Duodenal mucosa (tissue), 2 donors: Measurements from ENCODE around the gene IFT122.
"Not testable (repeated sequence)": the region's sequence is repeated elsewhere in the genome, so short reads cannot be mapped to it uniquely, and the experiment has no call there.

Source experiments
- H3K27ac ChIP-seq: one replicate; pipeline ENCODE4 v1.7.0; 2013; ENCODE audit warnings: low read depth, low read length
- H3K27me3 ChIP-seq, 2 donors: one replicate each; pipeline ENCODE4 v1.7.0; 2013; ENCODE audit warnings: low read length in 2 of 2, control low read depth in 1 of 2; ENCODE audit not compliant: insufficient read depth in 2 of 2, control insufficient read depth in 1 of 2
- H3K36me3 ChIP-seq, 2 donors: one replicate each; pipeline ENCODE4 v1.7.0; 2013; ENCODE audit warnings: low read length in 2 of 2, control low read depth in 1 of 2; ENCODE audit not compliant: insufficient read depth in 2 of 2, control insufficient read depth in 1 of 2
- H3K4me1 ChIP-seq, 2 donors: one replicate each; pipeline ENCODE4 v1.7.0; 2013; ENCODE audit warnings: low read length in 2 of 2, control low read depth in 1 of 2; ENCODE audit not compliant: insufficient read depth in 2 of 2, control insufficient read depth in 1 of 2
- H3K4me3 ChIP-seq, 2 donors: one replicate each; pipeline ENCODE4 v1.7.0; 2013; ENCODE audit warnings: low read length in 2 of 2, low read depth in 1 of 2
- H3K9ac ChIP-seq, 2 donors: one replicate each; pipeline ENCODE4 v1.7.0; 2013; ENCODE audit warnings: low read length in 2 of 2, low read depth in 1 of 2
- H3K9me3 ChIP-seq, 2 donors: one replicate each; pipeline ENCODE4 v1.7.0; 2013; ENCODE audit warnings: low read length in 2 of 2, control low read depth in 1 of 2; ENCODE audit not compliant: control insufficient read depth in 1 of 2

Gene IFT122

DNA sequence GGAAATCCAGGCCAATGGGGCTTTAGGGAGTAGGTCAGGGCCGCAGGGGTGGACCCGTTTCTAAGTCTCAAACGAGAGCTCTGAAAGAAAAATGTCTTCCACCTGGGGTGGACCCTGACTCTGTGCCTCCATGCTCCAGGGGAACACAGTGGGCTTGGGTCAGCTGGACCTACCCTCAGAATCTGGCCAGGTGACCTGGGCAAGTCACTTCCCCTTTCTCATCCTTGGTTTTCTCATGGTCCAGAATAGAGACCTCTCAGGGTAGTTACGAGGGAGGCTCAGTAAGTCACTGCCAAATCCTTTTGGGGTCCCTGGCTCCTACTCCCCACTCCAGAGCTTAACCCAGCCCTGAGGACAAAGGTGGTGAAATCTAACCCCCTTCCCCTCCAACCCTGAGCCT lies 37.4 kb upstream of the IFT122 start:
- H3K4me1 ChIP-seq: peaks cover 9 to 18% of the 10 kb centered on the region in 2 donors

DNA sequence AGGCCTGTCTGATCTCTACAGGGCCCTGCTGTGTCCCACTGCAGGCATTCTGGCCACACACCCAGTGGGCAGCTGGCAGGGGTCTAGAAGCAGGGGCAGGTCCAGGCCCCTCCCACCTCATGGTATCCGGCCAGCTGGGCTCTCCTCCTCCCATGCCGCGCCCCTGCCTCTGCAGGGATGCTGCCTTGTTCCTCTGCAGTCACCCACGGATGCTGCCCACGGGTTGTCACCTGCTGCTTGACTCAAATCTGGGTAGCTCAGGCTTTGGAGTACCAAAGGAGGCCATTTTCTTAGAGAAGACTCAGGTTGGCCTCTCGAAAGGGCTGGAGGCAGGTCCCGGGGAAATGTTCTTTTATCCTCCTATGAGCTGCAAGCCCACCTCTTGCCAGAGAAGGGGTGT lies 36.6 kb upstream of the IFT122 start:
- Histone ChIP-seq H3K27me3 (no peaks in the 10 kb centered on the region), H3K9ac (no peak overlapping the region), H3K27ac (no peak overlapping the region), H3K9me3 (no peaks in the 10 kb centered on the region), H3K4me3 (no peak overlapping the region), H3K36me3 (no peaks in the 10 kb centered on the region), H3K4me1 (peaks cover under 1 to 10% of the 10 kb centered on the region in 2 donors)

More for the DNA sequence above, 37.4 kb upstream of the IFT122 start:
- Histone ChIP-seq H3K27me3 (no peaks in the 10 kb centered on the region), H3K4me3 (no peak overlapping the region), H3K36me3 (no peaks in the 10 kb centered on the region), H3K9ac (no peak overlapping the region), H3K9me3 (no peaks in the 10 kb centered on the region), H3K27ac (no peak overlapping the region)

DNA sequence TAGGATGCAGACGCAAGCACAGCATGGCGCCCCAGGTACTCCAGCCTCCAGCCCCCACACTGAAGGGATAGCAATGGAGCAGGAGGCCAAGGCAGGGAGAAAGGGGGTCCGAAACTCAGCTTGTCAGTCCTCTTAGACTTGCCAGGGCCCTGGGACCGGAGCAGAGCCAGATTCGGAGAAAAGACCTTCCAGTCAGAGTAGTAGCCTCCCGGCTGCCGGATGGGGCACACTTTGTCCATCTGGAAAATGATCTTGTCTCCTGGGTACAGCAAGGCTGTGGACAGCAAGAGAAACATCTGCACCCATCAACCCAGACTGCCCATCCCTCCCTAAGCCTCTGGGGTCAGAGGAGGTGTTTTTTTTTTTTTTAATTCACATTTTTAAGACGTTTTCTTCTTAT lies 35.9 kb upstream of the IFT122 start:
- Histone ChIP-seq H3K9me3 (no peaks in the 10 kb centered on the region), H3K27me3 (no peaks in the 10 kb centered on the region), H3K4me3 (no peak overlapping the region), H3K4me1 (peaks cover 0 to 5% of the 10 kb centered on the region in 2 donors), H3K27ac (no peak overlapping the region), H3K9ac (no peak overlapping the region), H3K36me3 (no peaks in the 10 kb centered on the region)

DNA sequence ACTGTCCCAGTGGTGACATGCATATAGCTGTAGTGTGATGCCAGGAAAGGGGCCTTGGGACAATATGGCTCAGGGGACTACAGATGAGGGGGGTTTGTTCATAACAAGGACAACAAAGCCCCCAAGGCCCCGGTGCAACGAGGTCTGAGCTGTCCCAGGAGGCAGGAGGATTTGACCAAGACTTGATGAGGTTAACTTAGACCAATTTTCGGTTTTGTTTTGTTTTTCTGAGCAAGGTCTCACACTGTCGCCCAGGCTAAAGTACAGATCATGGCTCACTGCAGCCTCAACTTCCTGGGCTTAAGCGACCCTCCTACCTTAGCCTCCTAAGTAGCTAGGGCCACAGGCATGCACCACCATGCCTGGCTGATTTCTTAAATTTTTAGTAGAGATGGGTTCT lies 35.4 kb upstream of the IFT122 start:
- Histone ChIP-seq H3K4me1 (peaks cover 0 to 5% of the 10 kb centered on the region in 2 donors), H3K4me3 (no peak overlapping the region), H3K36me3 (no peaks in the 10 kb centered on the region), H3K27me3 (no peaks in the 10 kb centered on the region), H3K9ac (no peak overlapping the region), H3K9me3 (no peaks in the 10 kb centered on the region), H3K27ac (no peak overlapping the region)

DNA sequence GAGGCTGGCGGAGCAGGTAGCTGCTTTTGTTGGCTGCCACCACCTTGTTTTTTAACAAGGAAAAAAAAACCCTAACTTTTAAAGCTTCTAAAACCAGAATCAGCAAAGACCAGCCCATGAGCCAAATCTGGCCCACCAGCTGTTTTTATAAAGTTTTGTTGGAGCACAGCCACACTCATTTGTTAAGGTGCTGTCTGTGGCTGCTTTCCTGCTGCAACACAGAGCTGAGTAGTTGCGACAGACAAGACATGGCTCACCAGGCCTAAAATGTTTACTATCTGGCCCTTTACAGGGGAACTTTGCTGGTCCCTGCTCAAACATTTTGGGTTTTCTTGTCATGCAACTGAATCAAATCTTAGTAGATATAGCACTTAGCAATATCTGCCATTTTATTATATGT lies 30.5 kb upstream of the IFT122 start:
- H3K4me1 ChIP-seq: peaks cover 20 to 21% of the 10 kb centered on the region in 2 donors
- no peaks in the 10 kb centered on the region for H3K36me3 ChIP-seq
- no peak overlapping the region for H3K4me3 ChIP-seq
- no peak overlapping the region for H3K27ac ChIP-seq
- no peaks in the 10 kb centered on the region for H3K9me3 ChIP-seq
- H3K9ac ChIP-seq: no peak overlapping the region
- H3K27me3 ChIP-seq: no peaks in the 10 kb centered on the region

DNA sequence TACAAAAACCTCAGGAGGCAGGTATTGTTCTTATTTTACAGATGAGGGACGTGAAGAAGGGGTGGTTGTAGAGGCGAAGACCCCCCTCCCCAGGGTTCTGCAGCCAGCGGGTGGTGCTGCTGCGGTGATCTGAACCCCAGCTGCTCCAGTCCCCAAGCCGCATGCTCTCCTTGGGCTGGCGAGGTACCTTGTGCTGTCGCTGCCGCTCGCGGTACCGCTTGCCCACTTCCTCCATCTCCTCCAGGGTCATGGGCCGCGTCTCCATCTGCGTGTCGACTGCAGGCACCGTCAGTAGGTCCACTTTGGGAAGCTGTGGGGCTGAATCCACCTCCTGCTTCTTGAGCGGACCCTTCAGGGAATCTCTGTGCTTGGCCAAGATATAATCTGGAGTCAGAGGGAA lies 29.1 kb upstream of the IFT122 start:
- Histone ChIP-seq H3K4me1 (peaks cover 20 to 24% of the 10 kb centered on the region in 2 donors), H3K4me3 (no peak overlapping the region), H3K36me3 (no peaks in the 10 kb centered on the region), H3K27ac (no peak overlapping the region), H3K27me3 (no peaks in the 10 kb centered on the region), H3K9me3 (no peaks in the 10 kb centered on the region), H3K9ac (no peak overlapping the region)

DNA sequence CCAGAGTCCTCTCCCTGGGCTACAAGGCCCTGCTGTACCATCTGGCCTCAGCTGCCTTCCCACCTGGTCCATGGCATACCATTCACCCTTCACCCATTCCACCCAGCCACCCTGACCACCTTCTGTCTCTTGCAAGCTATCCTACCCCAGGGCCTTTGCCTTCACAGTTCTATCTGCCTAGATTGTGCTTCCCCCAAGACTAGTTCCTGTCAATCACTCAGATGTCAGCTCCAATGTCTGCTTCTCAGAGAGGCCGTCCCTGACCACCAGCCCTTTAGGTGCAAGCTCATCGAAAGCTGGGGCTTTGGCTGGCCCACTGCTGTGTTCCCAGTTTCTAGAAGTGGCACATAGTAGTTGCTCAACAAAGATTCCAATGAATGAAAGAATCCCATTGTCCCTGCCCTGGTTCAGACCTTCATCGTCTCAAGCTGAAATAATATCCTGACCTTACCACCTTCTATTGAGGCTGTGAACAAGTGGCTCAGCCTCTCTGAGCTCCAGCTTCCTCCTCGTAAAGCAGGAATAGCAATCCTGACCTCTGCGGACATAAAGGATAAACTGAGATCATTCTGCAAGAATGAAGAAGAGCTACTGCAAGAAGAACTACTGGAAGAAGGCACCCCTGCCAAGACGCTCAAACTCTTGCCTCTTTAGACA lies 27.4 kb upstream of the IFT122 start:
- H3K9ac ChIP-seq: no peak overlapping the region
- no peak overlapping the region for H3K27ac ChIP-seq
- H3K9me3 ChIP-seq: no peaks in the 10 kb centered on the region
- H3K27me3 ChIP-seq: no peaks in the 10 kb centered on the region
- H3K4me3 ChIP-seq: no peak overlapping the region
- no peaks in the 10 kb centered on the region for H3K36me3 ChIP-seq
- peaks cover 20 to 24% of the 10 kb centered on the region in 2 donors for H3K4me1 ChIP-seq

DNA sequence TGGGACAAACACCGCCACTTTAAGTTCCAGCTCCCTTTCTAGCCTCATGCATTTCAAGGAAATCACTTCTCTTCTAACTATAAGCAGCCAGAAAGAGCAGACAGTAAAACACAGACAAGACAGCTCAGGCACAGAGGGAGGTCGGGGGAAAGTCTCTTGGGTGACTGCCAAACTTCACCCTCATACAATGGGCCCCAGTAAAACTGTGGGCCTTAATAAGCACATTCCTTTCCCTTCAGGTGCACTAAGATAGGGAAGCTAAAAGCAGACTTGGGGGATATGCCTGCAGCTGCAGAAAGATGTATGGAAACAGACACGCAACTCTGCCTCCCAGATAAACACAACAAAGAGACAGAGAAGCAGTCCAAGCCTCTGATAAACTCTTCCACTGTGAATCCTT lies 26.8 kb upstream of the IFT122 start:
- H3K36me3 ChIP-seq, H3K27ac ChIP-seq, H3K9ac ChIP-seq, H3K9me3 ChIP-seq, H3K4me3 ChIP-seq, H3K27me3 ChIP-seq: not testable (repeated sequence)
- peaks cover 20 to 24% of the 10 kb centered on the region in 2 donors for H3K4me1 ChIP-seq

DNA sequence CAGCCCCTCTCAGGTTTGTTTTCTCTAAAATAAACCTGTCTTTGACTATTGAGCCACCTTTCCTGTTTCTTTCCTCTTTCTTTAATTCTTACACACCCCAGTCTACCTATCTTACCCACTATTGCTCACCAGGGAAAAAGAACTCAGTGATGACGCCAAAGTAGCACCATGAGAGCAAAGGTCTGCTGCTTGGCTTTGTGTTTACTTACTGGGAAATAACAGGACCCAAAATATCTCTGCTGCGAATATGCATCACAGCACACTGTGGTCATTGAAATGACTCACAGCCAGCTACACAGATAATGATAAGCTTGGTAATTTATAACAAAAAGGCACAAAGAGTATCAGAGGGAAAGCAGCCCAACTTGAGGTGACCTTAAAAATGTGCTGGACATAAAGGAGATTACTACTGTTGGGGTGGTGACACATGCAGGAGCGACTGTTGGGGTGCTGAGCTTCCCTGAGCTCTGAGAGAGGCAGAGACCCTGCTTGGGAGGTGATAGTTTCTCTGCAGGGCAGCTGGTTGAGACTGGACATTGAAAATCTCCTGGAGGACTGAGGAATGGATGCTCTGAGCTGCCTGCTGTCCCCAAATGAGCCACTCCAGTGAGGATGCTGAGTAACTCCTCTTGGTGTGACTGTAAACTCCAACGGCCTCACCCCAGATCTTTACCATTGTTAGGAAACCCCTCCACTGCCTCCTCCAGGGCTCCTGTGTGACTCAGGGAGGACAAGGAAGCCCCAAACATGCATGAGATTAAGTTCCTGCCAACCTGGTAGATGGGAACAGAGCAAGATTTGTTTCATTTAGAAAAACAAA lies 26.1 kb upstream of the IFT122 start:
- no peaks in the 10 kb centered on the region for H3K36me3 ChIP-seq
- H3K4me3 ChIP-seq: peak overlapping the region; percentile 3 to 27
- no peaks in the 10 kb centered on the region for H3K27me3 ChIP-seq
- H3K27ac ChIP-seq: peak overlapping the region; percentile 34
- H3K9ac ChIP-seq: no peak overlapping the region
- peaks cover 20 to 24% of the 10 kb centered on the region in 2 donors for H3K4me1 ChIP-seq
- no peaks in the 10 kb centered on the region for H3K9me3 ChIP-seq

DNA sequence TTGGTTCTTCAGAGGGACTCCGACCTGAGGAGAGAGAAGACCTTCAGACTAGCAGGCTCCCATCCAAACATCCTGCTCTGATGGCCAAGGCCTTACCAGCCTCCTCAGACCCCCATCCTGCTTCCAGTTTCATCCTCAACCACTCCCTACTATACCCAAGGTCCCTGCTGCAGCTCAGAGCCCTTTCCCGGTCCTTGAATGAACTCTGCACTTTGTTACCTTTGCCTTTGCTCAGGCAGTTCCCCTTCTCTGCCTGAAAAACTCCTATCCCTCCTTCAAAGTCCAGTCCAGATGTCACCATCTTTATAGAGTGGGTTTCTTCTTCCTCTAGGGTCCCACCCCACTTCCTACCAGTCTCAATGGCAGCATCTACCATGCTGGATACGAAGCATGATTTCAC lies 24.6 kb upstream of the IFT122 start:
- Histone ChIP-seq H3K4me1 (peaks cover 20 to 24% of the 10 kb centered on the region in 2 donors), H3K4me3 (no peak overlapping the region), H3K27me3 (no peaks in the 10 kb centered on the region)

More for the DNA sequence above, 24.6 kb upstream of the IFT122 start:
- H3K9me3 ChIP-seq: no peaks in the 10 kb centered on the region
- H3K36me3 ChIP-seq: no peaks in the 10 kb centered on the region
- H3K27ac ChIP-seq: no peak overlapping the region
- no peak overlapping the region for H3K9ac ChIP-seq
